HTERT RPE-1 (cell line): Measurements from ENCODE around the gene UACA.
"Not testable (repeated sequence)": the region's sequence is repeated elsewhere in the genome, so short reads cannot be mapped to it uniquely, and the experiment has no call there.

Source experiments
- in situ Hi-C: fragments of 300-500 bp; cut with MboI; formaldehyde crosslinking; loops from 4 replicates; pipeline ENCODE4 v1.14.3; 2020; ENCODE audit warnings: low sequenced_read_pairs

Gene UACA, protein sequence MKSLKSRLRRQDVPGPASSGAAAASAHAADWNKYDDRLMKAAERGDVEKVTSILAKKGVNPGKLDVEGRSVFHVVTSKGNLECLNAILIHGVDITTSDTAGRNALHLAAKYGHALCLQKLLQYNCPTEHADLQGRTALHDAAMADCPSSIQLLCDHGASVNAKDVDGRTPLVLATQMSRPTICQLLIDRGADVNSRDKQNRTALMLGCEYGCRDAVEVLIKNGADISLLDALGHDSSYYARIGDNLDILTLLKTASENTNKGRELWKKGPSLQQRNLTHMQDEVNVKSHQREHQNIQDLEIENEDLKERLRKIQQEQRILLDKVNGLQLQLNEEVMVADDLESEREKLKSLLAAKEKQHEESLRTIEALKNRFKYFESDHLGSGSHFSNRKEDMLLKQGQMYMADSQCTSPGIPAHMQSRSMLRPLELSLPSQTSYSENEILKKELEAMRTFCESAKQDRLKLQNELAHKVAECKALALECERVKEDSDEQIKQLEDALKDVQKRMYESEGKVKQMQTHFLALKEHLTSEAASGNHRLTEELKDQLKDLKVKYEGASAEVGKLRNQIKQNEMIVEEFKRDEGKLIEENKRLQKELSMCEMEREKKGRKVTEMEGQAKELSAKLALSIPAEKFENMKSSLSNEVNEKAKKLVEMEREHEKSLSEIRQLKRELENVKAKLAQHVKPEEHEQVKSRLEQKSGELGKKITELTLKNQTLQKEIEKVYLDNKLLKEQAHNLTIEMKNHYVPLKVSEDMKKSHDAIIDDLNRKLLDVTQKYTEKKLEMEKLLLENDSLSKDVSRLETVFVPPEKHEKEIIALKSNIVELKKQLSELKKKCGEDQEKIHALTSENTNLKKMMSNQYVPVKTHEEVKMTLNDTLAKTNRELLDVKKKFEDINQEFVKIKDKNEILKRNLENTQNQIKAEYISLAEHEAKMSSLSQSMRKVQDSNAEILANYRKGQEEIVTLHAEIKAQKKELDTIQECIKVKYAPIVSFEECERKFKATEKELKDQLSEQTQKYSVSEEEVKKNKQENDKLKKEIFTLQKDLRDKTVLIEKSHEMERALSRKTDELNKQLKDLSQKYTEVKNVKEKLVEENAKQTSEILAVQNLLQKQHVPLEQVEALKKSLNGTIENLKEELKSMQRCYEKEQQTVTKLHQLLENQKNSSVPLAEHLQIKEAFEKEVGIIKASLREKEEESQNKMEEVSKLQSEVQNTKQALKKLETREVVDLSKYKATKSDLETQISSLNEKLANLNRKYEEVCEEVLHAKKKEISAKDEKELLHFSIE (N-terminal part only)

DNA sequence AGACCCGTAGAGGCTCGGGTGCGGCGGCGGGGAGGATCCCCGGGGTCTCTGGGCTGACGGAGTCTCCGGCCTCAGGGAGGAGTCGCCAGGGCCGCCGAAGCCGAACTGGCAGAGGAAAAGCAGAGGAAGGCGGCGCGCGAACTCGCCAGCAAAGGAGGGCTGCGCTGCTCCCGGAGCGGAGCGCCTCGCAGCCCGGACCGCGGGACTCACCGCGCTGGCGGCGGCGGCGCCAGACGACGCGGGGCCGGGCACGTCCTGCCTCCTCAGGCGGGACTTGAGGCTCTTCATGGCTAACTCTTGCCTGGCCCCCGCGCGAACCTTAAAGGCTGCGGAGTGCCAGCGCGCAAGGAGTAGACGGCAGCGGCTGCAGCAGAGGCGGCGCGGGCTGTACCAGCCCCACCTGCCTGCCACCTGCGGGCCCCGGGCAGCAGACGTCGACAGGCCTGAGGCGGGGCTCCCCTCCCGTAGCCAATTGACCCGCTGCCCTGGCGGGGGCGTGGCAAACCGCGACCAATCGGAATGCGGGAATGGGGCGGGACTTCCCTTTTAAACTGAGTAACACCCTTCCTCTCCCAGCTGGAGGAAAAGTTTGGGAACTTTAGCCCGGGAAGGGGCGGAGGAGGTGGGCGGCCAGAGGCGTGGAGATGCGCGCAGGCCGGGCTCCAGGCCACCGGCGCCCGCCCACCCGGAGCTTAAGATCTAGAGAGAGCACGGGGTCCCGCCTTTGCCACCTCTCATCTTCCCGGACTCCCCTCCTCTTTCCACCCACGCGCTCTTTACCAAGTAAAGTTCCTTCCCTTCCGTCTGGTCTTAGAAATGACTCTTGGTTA is at the start of gene UACA:
Gene UACA (minus strand): TSS at position 439 of the 830 bp plus-strand sequence. CDS start 151 bp downstream, at position 288.
- in situ Hi-C loops, result no loop called here

DNA sequence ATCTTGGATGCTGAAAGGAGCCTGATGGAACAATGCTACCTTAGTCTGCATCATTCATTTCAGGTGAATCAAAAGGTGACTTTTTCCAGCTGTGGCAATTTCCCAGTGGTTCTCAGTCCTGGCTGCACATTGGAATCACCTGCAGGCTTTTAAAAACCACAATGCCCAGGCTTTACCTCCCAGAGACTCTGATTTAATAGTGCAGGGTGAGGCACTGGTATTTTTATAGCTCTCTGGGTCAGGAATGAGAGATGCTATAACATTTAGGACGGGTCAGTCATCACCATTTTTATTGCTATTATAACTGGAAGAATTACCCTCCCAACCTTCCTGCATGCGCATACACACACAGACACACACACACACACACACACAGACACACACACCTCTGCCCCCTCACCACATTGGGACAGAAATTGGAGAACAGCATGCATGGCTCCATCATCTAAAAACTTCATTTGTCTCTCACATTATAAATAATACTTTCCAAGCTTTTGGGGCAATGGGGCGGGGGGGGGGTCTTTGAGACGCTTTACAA is 49.5 kb upstream of the UACA start:
- in situ Hi-C loops, result no loop called here

DNA sequence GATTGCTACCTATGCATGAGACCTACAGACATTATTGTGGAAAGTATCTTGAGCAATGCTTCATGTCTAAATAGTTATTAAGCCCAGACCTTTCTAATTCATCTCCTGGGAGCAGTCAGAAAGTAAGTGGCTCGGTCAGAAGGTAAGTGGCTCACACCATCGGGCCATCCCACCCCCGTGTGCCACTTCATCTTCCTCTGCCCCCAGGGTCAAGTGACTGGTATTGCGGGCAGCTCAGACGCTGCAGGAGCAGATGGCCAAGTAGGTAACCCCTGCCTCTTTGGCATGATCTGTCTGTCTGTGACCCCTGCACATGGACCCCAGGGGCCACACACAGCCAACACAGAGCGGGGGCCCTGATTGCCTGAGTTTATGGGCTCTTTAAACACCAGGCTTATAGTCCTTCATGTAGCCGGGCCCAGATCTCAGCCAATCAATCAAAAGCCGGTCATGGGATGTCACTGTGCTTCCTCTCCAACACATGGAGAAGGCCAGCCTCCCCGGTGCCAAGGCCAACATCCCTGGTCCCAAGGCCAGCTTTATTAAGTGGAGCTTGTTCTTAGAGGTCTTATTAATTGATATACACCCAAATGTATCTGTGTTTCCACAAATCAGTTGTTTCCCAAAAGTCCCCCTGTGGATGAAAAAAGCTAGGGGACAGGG is 47.7 kb upstream of the UACA start:
- in situ Hi-C loops, result no loop called here

DNA sequence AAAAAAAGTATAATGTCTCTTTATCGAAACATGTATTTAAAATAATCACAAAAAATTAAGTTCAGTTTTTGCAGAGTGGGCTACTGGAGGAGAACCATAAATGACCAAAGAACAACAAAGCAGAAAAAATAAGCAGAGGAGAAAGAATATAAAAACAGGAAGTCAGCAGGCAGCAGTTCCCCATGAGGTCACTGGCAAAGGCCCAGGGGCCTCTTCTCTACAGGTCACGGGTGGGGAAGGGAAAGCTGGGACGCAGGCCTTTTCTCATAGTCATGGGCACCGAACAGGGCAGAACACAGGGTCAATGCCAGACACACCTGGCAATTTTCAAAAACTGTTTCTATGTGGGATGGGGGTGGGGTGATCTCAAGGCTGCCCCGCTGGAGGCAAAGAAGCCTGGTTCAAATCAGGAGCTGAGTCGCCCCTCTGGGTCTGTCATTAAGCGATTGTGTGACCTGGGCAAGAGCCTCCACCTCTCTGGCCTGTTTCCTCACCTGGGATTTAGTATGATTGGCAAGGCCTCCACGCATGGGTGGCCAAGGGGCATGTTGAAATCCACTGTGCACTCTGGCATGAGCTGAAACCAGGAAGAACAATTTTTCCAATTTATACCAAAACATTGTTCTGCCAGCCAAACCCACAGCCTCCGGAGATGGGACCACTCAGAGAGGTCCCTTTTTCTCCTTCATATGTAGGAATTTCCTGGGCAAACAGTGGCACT is 43.8 kb upstream of the UACA start:
- in situ Hi-C loops, result no loop called here

DNA sequence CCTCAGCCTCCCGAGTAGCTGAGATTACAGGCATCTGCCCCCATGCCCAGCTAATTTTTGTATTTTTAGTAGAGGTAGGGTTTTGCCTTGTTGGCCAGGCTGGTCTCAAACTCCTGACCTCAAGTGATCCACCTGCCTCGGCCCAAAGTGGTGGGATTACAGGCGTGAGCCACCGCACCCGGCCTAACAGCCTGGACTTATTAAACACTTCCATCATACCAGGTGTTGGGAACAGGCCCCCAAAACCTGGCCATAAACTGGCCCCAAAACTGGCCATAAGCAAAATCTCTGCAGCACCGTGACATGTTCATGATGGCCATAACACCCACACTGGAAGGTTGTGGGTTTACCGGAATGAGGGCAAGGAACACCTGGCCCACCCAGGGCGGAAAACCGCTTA is 41.0 kb upstream of the UACA start:
- in situ Hi-C loops, result not testable (repeated sequence)

DNA sequence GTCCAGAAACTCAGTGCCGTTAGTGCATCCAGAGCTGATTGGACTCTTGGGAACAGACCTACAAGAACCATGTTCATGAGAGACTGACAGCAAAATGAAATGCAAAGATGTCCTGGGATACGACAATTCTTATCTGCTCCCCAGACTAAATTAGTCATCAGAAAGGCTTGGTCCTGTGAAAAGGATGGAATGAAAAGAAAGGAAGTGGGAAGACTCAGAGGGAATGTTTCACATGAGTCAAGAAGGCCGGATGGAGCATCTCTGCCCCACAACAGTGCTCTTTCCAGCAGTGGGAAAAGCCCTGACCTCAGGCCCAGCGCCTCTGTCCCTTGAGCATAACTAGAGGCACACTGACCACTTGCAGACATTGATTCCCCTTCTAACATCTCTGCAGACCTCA is 39.3 kb upstream of the UACA start:
- in situ Hi-C loops, result no loop called here

DNA sequence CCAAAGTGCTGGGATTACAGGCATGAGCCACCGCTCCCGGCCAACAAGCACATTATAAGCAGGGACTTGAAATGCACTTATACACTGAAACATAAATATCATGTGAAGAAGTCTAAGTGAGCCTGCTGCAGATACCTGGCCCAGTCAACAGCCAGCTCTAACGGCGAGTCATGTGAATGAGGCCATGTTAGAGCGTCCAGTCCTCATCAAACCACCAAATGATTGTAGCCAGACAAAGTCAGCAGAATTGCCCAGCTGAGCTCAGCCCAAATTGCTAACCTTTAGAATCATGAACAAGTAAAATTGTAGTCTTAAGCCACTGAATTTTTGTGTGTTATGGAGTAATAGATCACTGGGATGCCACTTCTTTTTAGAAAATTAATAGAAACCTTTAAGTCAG is 37.8 kb upstream of the UACA start:
- in situ Hi-C loops, result no loop called here

DNA sequence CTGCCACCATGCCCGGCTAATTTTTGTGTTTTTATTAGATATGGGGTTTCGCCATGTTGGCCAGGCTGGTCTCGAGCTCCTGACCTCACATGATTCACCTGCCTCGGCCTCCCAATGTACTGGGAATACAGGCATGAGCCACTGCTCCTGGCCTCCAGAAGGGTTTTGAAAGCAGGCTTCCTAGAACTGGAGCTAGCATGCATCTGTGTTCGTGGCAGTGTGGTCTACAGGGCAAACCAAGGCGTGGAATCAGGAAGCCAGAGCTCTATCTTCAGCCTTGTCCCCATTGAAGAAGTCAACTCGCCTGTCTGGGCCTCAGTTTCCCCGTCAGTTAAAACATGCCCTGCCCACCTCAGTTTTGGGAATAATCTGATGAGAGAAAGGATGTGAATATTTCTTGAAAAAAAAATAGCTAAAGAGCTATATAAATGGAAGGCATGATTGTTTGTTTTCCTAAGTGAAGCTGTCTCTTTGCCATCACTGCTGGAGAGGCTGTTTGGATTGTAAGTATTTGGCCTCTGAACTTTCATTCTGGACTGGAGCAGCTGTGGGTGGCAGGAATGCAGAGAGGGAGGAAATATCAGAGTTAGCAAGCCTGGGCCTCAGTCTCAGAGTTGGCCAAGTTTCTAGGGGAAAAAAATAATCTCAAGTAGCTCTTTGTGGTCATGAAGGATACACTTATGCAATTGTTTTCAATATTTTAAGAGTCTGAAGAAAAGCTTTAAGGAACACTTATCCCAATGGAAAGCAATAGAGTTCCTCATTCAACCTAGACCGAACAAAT is 36.5 kb upstream of the UACA start:
- in situ Hi-C loops, result no loop called here

DNA sequence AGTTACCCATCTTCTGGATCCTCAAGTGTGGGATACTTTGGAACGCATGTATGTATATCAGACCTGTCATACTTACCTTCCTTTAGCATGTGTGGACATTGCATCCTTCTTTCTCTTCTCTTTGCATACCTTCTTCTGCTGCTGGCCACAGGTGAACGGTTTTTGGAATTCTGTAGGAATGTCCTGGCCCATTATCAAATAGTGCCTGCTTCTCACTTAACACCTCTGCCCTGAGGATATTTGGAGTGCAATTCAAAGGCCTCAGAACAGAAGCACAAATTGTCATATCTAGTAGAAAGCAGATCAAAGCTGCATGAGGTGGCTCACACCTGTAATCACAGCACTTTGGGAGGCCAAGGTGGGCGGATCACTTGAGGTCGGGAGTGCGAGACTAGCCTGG is 34.1 kb upstream of the UACA start:
- in situ Hi-C loops, result no loop called here

DNA sequence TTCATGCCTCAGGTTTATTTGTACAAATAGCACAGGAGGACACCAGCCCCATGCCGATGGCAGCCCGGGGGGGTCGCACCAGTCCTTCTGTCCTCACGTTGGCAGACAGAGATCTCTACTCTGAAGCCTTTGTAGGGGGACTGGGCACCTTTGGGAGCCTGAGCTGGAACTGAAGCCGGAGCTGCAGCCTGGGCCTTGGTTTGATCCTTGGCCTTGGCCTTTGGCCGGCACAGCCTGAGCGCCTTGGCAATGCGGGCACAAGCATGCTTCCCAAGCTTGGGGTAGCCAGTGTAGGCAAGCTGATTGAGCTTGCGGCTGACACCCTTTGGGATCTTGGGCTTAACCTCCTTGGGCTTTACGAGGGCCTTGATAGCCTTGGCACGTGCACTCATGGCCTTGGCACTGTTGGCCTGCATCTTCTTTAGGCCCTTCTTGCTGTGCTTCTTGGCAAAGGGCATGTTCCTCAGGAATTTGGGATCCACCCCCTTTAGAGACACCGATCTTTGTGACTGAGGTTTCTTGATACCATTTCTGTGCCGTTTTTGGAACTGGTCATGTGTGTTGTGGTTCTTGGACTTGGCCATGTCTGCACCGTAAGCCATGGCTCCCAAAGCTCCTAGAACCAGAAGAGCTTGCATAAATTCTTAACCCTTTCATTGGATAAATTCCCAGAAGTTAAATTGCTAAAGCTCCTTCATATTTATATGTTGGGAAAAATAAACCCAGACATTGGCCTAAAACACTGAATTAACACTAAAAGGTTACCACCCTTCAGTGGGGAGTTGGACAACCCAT is 33.4 kb upstream of the UACA start:
- in situ Hi-C loops, result no loop called here

DNA sequence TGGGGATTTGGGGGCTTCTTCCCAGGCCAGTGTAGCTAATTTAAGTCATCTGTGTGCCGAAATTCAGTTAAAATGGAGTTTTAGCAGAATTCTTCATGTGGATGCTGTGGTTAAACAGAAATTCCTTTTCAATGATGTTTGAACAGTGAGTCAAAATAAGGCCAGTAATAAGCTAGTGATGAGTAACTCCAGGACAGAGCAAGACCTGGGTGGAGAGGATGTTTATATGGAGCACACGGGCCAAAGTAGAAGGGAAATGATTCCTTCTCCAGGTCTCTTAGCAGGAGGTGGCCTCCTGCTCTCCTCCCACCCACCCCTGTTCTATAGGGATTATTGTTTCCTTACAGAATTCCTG is 31.9 kb upstream of the UACA start:
- in situ Hi-C loops, result no loop called here

DNA sequence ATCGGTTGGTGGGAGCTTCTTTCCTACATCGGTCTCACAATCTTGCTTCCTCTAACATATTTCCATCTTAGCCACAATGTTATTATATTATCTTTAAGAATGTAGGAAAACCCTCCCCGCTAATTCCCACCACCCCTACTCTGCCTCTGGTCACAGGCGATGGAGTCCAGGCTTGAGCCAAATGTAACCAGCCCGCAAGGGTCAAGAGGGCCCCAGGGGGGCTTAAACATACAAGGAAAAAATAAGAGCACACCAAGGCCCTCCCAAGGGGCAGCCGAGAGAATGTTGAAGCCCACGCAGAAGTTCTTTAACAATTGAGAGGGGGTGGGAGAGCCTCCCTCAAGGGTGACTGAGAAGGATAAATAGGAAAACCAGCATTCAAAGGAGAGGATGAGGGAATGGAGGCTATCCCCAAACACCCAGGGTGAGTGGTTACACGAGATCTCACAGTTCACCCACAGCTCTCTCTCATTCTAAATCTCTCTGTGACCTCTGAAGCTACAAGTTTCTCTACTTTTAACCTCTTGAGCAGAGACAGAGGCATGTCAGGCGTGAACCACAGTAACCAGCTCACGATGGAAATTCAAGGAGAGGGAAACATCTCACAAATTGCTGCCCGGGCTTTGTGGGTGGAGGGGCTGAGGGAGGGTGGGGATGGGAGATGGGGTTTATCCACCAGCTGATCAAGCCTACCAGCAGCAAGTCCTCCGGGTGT is 31.4 kb upstream of the UACA start:
- in situ Hi-C loops, result no loop called here

DNA sequence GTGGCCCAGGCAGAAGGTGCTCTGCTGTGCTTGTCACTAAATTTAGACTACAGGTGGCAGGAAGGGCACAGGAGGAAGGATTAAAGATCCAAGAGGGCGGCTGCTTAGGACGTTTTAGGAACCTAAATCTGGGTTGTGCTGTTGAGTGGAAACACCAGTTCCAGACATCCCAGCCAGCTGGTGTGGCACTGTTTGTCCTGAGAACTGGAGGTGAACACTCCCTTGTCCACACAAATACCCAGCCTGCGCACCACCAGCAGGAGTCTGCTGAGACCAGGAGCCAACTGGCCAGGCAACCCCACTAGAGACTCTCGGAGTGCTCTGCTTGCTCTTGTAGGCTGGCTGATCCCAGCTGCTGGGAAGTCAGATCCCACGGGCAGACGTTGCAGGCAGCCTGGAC is 30.3 kb upstream of the UACA start:
- in situ Hi-C loops, result no loop called here

DNA sequence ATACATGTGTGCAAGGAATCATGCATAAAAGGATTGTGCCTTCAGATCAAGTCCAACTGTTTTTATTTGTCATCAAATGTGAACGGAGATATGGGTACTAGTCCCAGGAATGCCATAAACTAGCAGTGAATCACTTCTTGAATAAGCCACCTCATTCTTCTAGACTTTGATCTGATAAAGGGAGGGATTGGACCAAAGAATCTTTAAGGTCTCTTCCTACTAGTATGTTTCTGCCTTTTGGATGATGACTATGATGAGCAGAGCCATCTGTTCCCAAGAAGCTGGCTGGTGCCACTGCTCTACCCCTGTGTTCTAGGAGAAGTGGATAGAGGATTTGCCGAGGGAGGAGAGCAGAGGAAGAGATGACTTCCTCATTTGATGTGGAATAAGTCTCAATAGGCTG is 28.8 kb upstream of the UACA start:
- in situ Hi-C loops, result no loop called here

DNA sequence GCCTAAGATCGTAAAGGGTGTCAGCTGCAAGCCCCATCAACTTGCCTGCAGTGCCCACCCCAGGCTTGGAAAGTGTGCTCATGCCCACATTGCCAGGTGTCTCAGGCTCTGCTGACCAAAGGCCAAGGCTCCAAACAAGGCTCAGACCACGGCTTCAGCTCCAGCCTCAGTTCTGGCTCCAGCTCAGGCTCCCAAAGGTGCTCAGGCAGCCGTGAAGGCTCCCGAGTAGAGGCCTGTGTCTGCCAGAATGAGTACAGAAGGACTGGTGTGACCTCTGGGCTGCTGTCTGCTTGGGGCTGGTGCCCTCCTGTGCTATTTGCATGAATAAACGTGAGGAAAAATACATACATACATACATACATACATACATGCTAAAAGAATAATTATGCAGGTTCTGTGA is 27.9 kb upstream of the UACA start:
- in situ Hi-C loops, result no loop called here

DNA sequence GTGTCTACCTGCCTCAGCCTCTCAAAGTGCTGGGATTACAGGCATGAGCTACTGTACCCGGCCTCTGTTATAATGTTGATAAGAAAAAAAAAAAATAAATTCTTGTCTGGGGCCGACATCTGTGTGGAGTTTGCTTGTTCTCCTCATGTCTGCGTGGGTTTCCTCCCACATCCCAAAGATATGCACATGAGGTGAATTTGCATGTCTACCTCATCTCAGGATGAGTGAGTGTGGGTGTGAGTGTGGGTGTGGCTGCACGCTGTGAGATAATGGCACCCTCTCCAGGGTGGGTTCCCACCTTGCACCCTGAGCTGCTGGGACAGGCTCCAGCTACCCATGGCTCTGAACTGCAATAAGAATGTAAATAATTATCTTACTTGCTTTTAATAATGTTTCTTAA is 25.9 kb upstream of the UACA start:
- in situ Hi-C loops, result no loop called here
